Choroid plexus epithelial cell (primary cell): ENCODE data around the gene ARL8B.
A peak's percentile ranks its signal among the peaks of the same experiment; 100 is the strongest.

Experiments used
- DNase-seq: peaks from one replicate; pipeline ENCODE4 v3.0.0-alpha.2; 2010; ENCODE audit warnings: low read depth
- H3K4me3 ChIP-seq: 2 replicates; pipeline ENCODE4 v1.5.1; 2011; ENCODE audit warnings: low read depth, mild to moderate bottlenecking, control low read depth, low read length, moderate library complexity
- TF ChIP-seq, protein P1 (sequence below): conservative IDR thresholded peaks from 2 replicates; pipeline ENCODE4 v1.5.1; 2011; ENCODE audit warnings: low read depth, mild to moderate bottlenecking, control low read depth, inconsistent platforms, low read length, moderate library complexity

Gene ARL8B

DNA sequence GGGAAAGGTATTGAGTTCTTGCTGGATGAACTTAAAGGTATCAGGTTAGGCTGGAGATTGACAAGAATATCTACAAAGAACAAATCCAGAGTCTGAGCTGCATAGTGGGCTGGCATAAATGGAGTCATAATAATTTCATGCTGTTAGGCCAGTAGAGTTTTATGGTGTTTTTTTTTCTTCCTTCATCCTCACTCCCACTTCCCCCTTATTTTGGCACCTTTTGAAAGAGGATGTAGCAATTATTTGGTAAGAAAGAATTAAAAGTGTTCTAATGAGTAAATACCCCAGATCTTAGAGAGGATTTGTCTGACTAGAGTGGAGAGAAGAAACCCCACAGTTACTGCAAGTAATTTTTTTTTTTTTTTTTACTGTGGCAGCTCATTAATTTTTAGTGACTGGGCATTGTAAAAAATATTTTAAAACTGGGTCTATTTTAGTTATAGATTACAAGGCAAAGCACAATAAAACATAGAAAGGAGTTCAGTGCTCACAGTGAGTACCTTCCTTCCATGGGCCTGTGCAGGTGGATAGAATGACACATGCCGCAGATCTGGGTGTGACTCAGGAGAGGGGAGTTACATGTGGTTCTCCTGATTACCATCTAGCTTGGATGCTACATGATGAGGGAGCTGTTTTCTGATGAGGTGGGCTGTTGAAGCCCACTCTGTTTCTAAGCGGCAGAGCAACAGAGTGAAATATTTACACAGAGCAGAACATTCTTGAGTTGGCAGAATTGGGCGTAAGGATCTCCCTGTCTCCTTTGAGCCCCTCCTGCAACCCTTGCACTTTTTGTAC is 70.7 kb downstream of the ARL8B start:
- DNase-seq, result no peak
- TF ChIP-seq, protein P1, sequence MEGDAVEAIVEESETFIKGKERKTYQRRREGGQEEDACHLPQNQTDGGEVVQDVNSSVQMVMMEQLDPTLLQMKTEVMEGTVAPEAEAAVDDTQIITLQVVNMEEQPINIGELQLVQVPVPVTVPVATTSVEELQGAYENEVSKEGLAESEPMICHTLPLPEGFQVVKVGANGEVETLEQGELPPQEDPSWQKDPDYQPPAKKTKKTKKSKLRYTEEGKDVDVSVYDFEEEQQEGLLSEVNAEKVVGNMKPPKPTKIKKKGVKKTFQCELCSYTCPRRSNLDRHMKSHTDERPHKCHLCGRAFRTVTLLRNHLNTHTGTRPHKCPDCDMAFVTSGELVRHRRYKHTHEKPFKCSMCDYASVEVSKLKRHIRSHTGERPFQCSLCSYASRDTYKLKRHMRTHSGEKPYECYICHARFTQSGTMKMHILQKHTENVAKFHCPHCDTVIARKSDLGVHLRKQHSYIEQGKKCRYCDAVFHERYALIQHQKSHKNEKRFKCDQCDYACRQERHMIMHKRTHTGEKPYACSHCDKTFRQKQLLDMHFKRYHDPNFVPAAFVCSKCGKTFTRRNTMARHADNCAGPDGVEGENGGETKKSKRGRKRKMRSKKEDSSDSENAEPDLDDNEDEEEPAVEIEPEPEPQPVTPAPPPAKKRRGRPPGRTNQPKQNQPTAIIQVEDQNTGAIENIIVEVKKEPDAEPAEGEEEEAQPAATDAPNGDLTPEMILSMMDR, result no peak
- no peak overlapping the region for H3K4me3 ChIP-seq

DNA sequence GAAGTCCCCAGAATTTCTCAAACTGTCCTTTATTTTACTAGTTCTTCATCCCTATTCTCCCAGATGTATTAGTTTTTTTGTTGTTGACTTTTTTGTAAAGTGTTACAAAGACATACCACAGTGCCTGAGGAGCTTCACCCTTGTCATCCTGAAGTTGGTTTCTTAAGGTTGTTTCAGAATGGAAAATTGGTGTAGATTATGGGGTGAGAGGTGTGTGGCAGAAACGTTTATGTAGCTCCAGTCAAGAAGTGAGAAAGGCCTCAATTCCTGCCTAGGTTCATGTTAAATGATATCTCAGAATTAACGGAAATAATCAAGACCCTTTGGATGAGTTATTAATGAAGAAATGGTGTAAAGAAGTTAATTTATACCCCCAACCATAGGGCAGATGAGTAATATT is 72.2 kb downstream of the ARL8B start:
- TF ChIP-seq, protein P1, result no peak
- H3K4me3 ChIP-seq, result no peak overlapping the region
- no peak for DNase-seq

DNA sequence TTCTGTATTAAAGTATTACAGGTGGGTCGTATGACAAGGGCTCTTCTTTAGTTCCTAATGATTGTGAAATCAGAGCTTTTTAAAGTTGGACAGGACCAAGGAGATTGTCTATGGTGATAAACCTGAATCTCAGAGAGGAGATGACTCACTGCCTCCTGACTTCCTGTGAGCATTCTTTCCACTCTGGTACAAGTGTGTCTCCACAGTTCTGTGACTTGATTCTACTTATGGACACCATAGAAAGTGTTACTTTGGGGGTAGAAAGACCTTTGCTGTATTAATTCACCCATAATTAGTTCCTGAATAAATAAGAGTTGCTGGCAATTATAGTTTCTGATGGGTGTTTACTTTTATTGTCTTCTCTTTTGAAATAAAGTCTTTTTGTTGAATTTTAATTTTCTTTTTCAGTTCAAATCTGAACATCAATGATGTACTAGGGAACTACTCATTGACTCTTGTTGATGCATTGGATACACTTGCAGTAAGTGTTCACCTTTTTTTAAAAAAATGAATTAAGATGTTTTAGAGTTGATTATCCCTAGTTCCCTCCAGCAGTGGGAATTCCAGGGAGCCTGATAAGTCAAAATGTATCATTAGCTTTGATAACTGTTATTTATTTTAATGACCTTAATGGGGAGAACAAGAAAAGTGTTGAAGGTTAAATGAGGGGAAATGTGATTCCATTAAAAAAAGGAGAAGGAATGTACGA is 72.9 kb downstream of the ARL8B start:
- H3K4me3 ChIP-seq, result no peak overlapping the region
- TF ChIP-seq, protein P1, result no peak
- peak; percentile 94 for DNase-seq

DNA sequence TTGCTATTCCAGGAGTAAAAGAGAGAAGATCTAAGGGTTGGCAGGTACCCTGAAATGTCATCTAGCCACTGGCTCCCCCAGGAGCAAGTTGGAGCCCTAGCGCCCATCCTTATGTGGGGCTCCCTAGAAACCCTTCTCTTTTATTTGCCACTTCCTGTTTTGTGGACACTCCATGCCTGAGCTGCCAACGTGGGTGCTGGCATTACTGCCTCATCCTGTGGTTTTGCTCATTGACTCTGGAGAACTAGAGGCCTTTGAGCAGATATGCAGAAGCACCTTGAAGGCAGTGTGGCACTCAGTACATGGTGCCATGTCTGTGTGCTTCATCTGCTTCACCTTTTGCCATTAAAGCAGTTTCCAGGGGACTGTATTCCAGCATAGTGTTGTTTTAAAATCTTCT is 73.5 kb downstream of the ARL8B start:
- no peak for DNase-seq
- TF ChIP-seq, protein P1, result no peak
- no peak overlapping the region for H3K4me3 ChIP-seq

DNA sequence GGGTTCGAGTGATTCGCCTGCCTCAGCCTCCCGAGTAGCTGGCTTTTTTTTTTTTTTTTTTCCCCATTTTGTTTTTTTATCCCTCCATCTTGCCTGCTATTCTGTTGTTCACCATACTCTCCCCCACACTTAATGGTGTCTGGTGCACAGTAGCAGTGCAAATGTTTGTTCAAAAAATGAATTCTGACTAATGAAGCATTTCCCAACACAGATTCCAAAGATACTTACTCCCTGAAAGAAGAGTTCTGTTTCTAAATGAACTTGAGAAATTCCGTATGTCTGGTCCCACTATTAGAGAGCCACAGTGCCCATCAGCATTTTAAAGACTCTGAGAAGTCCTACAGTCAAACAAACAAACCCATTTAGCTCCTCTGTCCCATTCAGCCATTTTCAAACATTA is 74.9 kb downstream of the ARL8B start:
- peak; percentile 80 for DNase-seq
- no peak overlapping the region for H3K4me3 ChIP-seq
- TF ChIP-seq, protein P1, result no peak

DNA sequence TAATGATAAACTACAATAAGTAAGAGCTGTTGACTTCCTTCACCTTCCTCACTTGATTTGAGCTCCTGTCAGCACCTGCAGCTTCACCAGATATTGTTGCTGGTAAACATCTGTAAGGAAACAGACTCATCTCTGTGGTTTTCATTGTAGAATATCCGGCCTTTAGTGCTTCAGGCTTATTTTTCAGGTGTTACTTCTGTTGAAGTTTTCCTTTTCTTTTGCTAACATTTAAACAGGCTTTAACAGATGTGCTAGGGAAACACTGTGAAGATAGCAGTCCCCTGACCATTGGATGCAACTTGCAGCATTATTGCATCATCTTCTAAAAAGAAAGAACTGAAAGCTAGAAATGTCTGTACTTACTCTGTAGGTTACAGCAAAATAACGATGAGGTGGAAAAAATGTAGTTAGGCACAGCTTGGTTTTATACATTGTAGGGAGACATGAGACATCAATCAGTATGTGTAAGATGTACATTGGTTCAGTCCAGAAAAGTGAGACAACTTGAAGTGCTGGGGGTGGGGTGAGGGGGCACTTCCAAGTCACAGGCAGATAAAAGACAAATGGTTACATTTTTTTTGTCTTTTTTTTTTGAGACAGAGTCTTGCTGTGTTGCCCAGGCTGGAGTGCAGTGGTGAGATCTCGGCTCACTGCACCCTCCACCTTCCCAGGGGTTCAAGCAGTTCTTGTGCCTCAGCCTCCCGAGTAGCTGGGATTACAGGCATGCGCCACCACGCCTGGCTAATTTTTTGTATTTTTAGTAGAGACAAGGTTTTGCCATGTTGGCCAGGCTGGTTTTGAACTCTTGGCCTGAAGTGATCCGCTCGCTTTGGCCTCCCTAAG is 75.6 kb downstream of the ARL8B start:
- DNase-seq, result peak; percentile 89
- TF ChIP-seq, protein P1, result no peak
- H3K4me3 ChIP-seq, result no peak overlapping the region
